Heart right ventricle (tissue), 16 donors: ENCODE results near the gene PPP1R36. TPM values are rescaled to one million over a fixed set of nuclear protein-coding genes. Genes with fewer than 3 reads are reported as not detected.

Experiments
- ATAC-seq, 8 donors: fragments of 200-7000 bp; cut with Tn5 transposase; one replicate each; pipeline ENCODE4 v1.9.1; 2020; ENCODE audit warnings: mild to moderate bottlenecking in 8 of 8, moderate library complexity in 8 of 8, moderate number of reproducible peaks in 1 of 8
- DNase-seq, 2 donors: peaks; one replicate each; pipeline ENCODE4 v3.0.0-alpha.2; 2020
- H3K27ac ChIP-seq, 10 donors: fragments of 200-600 bp; sonication (generic) in 2 of 10; one replicate each; pipeline versions ENCODE4 v1.5.0 to v1.8.0; 2020 to 2022; ENCODE audit warnings: mild to moderate bottlenecking in 3 of 10
- H3K27me3 ChIP-seq, 7 donors: fragments of 200-600 bp; one replicate each; pipeline ENCODE4 v1.8.0; 2021 to 2022; ENCODE audit warnings: mild to moderate bottlenecking in 2 of 7
- H3K36me3 ChIP-seq, 9 donors: fragments of 200-600 bp; sonication (generic) in 1 of 9; one replicate each; pipeline versions ENCODE4 v1.5.0 to v1.8.0; 2020 to 2022; ENCODE audit warnings: mild to moderate bottlenecking in 2 of 9
- H3K4me1 ChIP-seq, 9 donors: fragments of 200-600 bp; sonication (generic) in 1 of 9; one replicate each; pipeline versions ENCODE4 v1.5.0 to v1.8.0; 2020 to 2022; ENCODE audit warnings: mild to moderate bottlenecking in 4 of 9
- H3K4me3 ChIP-seq, 10 donors: fragments of 200-600 bp; sonication (generic) in 2 of 10; one replicate each; pipeline versions ENCODE4 v1.5.0 to v1.8.0; 2020 to 2022; ENCODE audit warnings: mild to moderate bottlenecking in 7 of 10, moderate library complexity in 2 of 10
- H3K9me3 ChIP-seq, 11 donors: fragments of 200-600 bp in 10 of 11; sonication (generic) in 2 of 11; one replicate each; pipeline versions ENCODE4 v1.5.0 to v1.8.0; 2013 to 2022; ENCODE audit warnings: mild to moderate bottlenecking in 2 of 11, control low read depth in 1 of 11, moderate library complexity in 1 of 11
- WGBS, 2 donors: extraction: QIAGEN DNeasy Blood & Tissue Kit; methylation state at CpG; one replicate each; pipeline ENCODE4 v1.1.7; 2013; ENCODE audit warnings: inconsistent platforms in 1 of 2; 5-methylcytosine and 5-hydroxymethylcytosine counted together
- intact Hi-C, 10 donors: fragments of 100-400 bp; cut with DNase I; formaldehyde crosslinking; loops; one replicate each; pipeline versions ENCODE4 v1.11.1 to v1.14.2; 2022
- polyA plus RNA-seq, 2 donors: library from polyadenylated mRNA; stranded (reverse); fragments of 200-250 nt; gene quantifications; one replicate each; pipeline ENCODE4 v1.2.3, GENCODE V29; 2013
- total RNA-seq, 10 donors: library from RNA; stranded (reverse); fragmentation: NEBNext Ultra II Directional in 3 of 10; extraction: Animal tissue kit (Norgen Biotek cat#: 25700) in 3 of 10; gene quantifications; one replicate each; pipeline versions ENCODE4 v1.2.1 to v1.2.4, GENCODE V29; 2021 to 2023
- TF ChIP-seq, protein P1 (sequence below), 9 donors: fragments of 200-600 bp; sonication (generic) in 2 of 9; IDR thresholded peaks; one replicate each; pipeline versions ENCODE4 v1.5.0 to v1.8.0; 2021 to 2022; ENCODE audit warnings: antibody characterized with exemption in 9 of 9, mild to moderate bottlenecking in 5 of 9, moderate library complexity in 1 of 9
- donor health status: Arrhythmogenic right ventricular cardiomyopathy.
- donor health status: ischemic (EF 13 %, LVEDD 7.1; RV severe dilation, severe dysfunction).
- donor health status: healthy with polysubstance abuse.
- donor health status: DM: no; HTN: yes; CAD: no.
- donor health status: DM: no; HTN: no; CAD: no.
- donor health status: ischemic (EF 25% LVEDD 6.9; RV normal size, moderate dysfunction).
- donor health status: ischemic (EF 25% LVEDD 5.7; RV mildly dilated, moderate dysfunction).
- donor health status: healthy.
- donor health status: DM: yes; HTN: yes; CAD: no.
- donor health status: Ischemic cardiomyopathy.
- donor health status: ischemic (EF 35%, LVEDD 5.7; RV mildly dilated, moderate dysfunction).
- donor health status: nonischemic (EF 11% LVEDD 7.7; RV severe dilation, severe dysfunction).
- donor health status: DM: yes; HTN: yes; CAD: no.
- donor health status: PGD.
- donor health status: ischemic (EF 29% LVEDD 5.4; RV normal size, mild dysfunction).
- donor health status: nonischemic (EF 23%, LVEDD 6.1; RV moderate dilation, normal function).

Gene PPP1R36
- total and polyA plus RNA-seq, 12 donors, result 0.07 to 0.85 (median 0.49) TPM; not detected in 2

DNA sequence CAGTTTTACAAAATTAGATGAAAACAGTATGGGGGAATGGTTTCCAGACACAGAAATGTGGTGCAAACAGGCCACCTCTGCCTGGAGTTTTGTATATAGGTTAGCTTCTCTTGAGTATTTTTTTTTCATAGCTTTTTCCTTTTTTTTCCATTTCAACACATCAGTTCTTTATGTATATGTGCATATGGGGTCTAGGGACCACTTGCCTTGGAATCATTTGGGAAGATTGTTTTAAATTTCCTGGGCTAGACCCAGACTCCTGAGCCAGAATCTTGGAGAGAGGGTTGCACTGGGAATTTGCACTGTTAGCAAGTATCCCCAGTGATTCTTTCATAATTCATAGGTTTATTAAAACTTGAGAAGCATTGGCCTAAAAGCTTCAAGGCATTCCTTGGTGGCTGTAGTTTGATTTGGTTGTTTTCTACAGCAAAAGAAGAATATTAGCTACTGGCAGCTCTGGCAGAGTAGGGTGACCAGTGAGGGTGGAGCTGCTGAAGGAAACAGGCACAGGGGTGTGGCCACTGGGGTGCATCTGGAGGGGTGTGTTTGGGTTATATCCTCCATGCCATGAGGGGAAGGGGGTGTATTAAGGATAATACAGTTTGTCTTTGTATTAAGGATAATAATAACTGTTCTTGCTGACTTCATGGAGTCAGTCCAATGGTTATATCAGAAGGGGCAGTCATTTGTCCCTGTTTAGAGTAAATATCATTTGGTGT, 22.8 kb downstream of the PPP1R36 start:
- Histone ChIP-seq H3K4me3 (no peak overlapping the region), H3K27me3 (no peaks in the 10 kb centered on the region), H3K4me1 (peaks cover 0 to 36% (median 19%) of the 10 kb centered on the region in 9 donors), H3K36me3 (no peaks in the 10 kb centered on the region), H3K9me3 (no peaks in the 10 kb centered on the region), H3K27ac (peak overlapping the region in 6 of 10 donors; percentile 1 to 64 (median 32))
- peak in 2 of 8 donors; percentile 25 to 56 for ATAC-seq
- no peak for DNase-seq
- intact Hi-C loops, result no loop called here
- TF ChIP-seq, protein P1, sequence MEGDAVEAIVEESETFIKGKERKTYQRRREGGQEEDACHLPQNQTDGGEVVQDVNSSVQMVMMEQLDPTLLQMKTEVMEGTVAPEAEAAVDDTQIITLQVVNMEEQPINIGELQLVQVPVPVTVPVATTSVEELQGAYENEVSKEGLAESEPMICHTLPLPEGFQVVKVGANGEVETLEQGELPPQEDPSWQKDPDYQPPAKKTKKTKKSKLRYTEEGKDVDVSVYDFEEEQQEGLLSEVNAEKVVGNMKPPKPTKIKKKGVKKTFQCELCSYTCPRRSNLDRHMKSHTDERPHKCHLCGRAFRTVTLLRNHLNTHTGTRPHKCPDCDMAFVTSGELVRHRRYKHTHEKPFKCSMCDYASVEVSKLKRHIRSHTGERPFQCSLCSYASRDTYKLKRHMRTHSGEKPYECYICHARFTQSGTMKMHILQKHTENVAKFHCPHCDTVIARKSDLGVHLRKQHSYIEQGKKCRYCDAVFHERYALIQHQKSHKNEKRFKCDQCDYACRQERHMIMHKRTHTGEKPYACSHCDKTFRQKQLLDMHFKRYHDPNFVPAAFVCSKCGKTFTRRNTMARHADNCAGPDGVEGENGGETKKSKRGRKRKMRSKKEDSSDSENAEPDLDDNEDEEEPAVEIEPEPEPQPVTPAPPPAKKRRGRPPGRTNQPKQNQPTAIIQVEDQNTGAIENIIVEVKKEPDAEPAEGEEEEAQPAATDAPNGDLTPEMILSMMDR (IDR thresholded peaks at IDR 0.05), result no peak

DNA sequence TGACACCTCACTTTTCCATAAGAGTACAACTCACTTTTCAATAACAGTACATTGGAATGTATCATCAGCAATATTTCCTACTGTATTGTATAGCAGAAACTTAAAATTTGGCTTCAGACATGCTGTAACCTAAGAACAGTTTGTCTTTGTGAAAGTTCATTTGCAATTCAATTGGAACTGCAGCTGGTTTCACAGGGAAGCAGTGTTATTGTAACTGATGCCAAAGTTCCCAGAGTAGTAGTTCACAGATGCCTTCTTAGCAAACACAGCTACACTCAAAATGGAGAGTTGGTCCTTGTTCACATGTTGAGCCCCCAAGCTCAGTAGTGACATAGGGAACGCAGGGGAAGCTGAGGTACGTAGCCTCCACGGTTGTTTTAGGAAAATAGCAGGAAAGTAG, 23.3 kb downstream of the PPP1R36 start:
- intact Hi-C loops, result no loop called here
- H3K4me3 ChIP-seq, result no peak overlapping the region
- no peaks in the 10 kb centered on the region for H3K36me3 ChIP-seq
- DNase-seq (no peak), ATAC-seq (peak in 2 of 8 donors; percentile 41 to 61)
- WGBS, 2 donors, result 88% methylated on average over 3 of the region's 3 CpGs
- H3K4me1 ChIP-seq, result peaks cover 0 to 31% (median 18%) of the 10 kb centered on the region in 9 donors
- H3K27ac ChIP-seq, result peak overlapping the region in 6 of 10 donors; percentile 1 to 64 (median 25)
- no peaks in the 10 kb centered on the region for H3K9me3 ChIP-seq
- no peaks in the 10 kb centered on the region for H3K27me3 ChIP-seq
- TF ChIP-seq, protein P1 (IDR thresholded peaks at IDR 0.05), result no peak

DNA sequence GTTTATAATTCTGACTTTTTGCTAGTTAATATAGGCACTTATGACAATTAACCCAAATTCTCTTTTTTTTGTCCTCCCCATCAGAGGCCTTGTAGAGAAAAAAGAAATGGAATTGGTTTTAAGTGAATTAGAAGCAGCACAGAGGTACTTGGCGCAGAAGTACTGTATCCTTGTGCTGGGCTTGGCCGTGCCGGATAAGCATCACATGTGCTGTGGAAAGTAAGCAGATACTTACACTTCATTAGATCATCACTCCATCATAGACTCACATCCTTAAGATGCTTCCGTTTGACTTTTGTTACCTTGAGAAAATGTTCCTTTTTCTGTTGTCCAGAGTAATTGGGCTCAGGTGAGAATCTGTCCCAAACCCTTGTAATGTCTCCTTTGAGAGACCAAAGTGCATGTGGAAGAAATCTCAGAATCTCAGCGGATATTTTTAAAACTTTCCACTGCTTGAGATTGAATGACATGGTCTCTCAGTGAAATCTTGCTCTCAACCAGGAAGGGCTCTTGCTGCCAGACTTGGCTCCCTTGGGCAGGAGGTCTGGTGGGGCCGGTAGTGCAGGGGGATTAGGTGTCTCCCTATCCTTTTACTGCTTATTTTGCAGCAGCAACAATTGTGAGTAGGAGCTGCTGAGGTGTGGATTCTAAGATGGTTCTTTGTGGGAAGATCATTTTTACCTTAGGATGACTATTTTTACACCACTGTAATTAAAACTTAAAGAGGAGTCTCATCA, 24.8 kb downstream of the PPP1R36 start:
- H3K9me3 ChIP-seq, result no peaks in the 10 kb centered on the region
- TF ChIP-seq, protein P1 (IDR thresholded peaks at IDR 0.05), result no peak
- no peaks in the 10 kb centered on the region for H3K27me3 ChIP-seq
- peaks cover 0 to 16% (median 8%) of the 10 kb centered on the region in 9 donors for H3K4me1 ChIP-seq
- no peak overlapping the region for H3K27ac ChIP-seq
- intact Hi-C loops, result no loop called here
- 84 to 88% methylated on average over 6 of the region's 6 CpGs for WGBS, 2 donors
- no peak overlapping the region for H3K4me3 ChIP-seq
- no peaks in the 10 kb centered on the region for H3K36me3 ChIP-seq
- ATAC-seq (no peak), DNase-seq (no peak)

DNA sequence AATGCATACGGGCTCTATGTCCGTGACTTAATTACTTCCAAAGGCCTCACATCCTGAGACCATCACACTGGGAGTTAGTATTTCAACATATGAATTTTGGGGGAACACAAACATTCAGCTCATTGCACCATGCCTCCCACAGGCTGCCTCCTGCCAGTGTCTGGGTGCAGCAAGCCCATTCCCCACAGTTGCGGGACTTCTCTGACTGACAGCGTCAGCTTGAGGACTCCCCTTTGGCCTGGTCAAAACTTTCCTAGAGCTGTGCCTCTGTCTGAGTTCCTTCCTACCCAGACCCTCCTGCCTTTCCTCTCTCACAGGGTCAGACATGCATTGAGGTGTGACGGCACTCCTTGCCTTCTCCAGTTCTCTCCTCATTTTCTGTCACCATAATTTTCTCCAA, 27.4 kb downstream of the PPP1R36 start:
- Histone ChIP-seq H3K27ac (no peak overlapping the region), H3K9me3 (no peaks in the 10 kb centered on the region), H3K4me3 (no peak overlapping the region), H3K27me3 (no peaks in the 10 kb centered on the region), H3K4me1 (peaks cover 0 to 18% (median 3%) of the 10 kb centered on the region in 9 donors), H3K36me3 (no peaks in the 10 kb centered on the region)
- intact Hi-C loops, result no loop called here
- DNase-seq (no peak), ATAC-seq (no peak)
- TF ChIP-seq, protein P1 (IDR thresholded peaks at IDR 0.05), result no peak
- WGBS, 2 donors, result 85 to 97% methylated on average over 5 of the region's 5 CpGs
